ENCODE results near the gene SCN4A. TPM values are rescaled to one million over a fixed set of nuclear protein-coding genes. Genes with fewer than 3 reads are reported as not detected.

Gene SCN4A
- total and polyA plus RNA-seq, 2 of the 13 experiments (the other 11 are each of a cell fraction or from before 2014, with no cell fraction given): 0.02 to 0.03 TPM

- TF ChIP-seq KAT8 (CRISPR knock-in tag; IDR thresholded peaks at IDR 0.05) (peak; percentile 47; the same call in 1 of the 2 replicates), ZBTB39 (CRISPR knock-in tag; IDR thresholded peaks at IDR 0.05) (no peak), NR2C2 (CRISPR knock-in tag; IDR thresholded peaks at IDR 0.05; ENCODE audit: borderline replicate concordance) (no peak), IKZF1 (IDR thresholded peaks at IDR 0.05) (no peak), FLYWCH1 (CRISPR knock-in tag; IDR thresholded peaks at IDR 0.05) (no peak), ZNF460 (CRISPR knock-in tag; IDR thresholded peaks at IDR 0.05; ENCODE audit: borderline replicate concordance) (no peak), PLSCR1 (CRISPR knock-in tag; IDR thresholded peaks at IDR 0.05; ENCODE audit: borderline replicate concordance) (no peak), PTBP1 (IDR thresholded peaks at IDR 0.05; ENCODE audit: low read depth, low read length, poor library complexity, severe bottlenecking) (no peak), MYPOP (CRISPR knock-in tag; IDR thresholded peaks at IDR 0.05) (no peak), ZFP36 (IDR thresholded peaks at IDR 0.05; ENCODE audit: borderline replicate concordance, low read depth, low read length, partially characterized antibody) (no peak), ZFYVE20 (CRISPR knock-in tag; IDR thresholded peaks at IDR 0.05; ENCODE audit: borderline replicate concordance, low read depth) (no peak), DZIP1 (CRISPR knock-in tag; IDR thresholded peaks at IDR 0.05) (no peak), ZBTB46 (CRISPR knock-in tag; IDR thresholded peaks at IDR 0.05; ENCODE audit: borderline replicate concordance) (no peak), ERF (CRISPR knock-in tag; IDR thresholded peaks at IDR 0.05) (peak; percentile 63), ZNF557 (CRISPR knock-in tag; IDR thresholded peaks at IDR 0.05) (no peak), HMGA1 (CRISPR knock-in tag; conservative IDR thresholded peaks at IDR 0.05) (no peak), ZNF879 (CRISPR knock-in tag; IDR thresholded peaks at IDR 0.05) (no peak), BCLAF1 (IDR thresholded peaks at IDR 0.05) (no peak)
Observed at GRCh38 chr17:63998050-63998720, 25.5 kb upstream of the SCN4A start, which contains the start of gene PRR29 (continued).

Measured in HepG2 (cell line).